Testis (tissue), 2 donors: ENCODE measurements around the gene FOXN3.

Experiments
- CTCF ChIP-seq, 3 experiments: fragments of 450-650 bp in 2 of 3; fragments of 200-600 bp in 1 of 3; sonication (generic) in 1 of 3; IDR thresholded peaks; one replicate each; pipeline ENCODE4 v1.5.1; 2016 to 2019; ENCODE audit warnings: antibody characterized with exemption in 3 of 3, mild to moderate bottlenecking in 2 of 3, moderate library complexity in 1 of 3
- POLR2A ChIP-seq: fragments of 450-650 bp; IDR thresholded peaks from one replicate; pipeline ENCODE4 v1.6.1; 2017; ENCODE audit warnings: antibody characterized with exemption, mild to moderate bottlenecking, moderate library complexity

- TF ChIP-seq CTCF (IDR thresholded peaks at IDR 0.05), result no peak
- no peak for TF ChIP-seq POLR2A
These were observed 245.4 kb downstream of the FOXN3 start for GRCh38 chr14:89171628-89172027.
